GM18508 (cell line): ENCODE results near the gene KPNA5.
A peak's percentile ranks its signal among the peaks of the same experiment; 100 is the strongest.
"Not testable (repeated sequence)": the region's sequence is repeated elsewhere in the genome, so short reads cannot be mapped to it uniquely, and the experiment has no call there.

Experiments used
- ATAC-seq: cut with Tn5 transposase; IDR thresholded peaks from one replicate; pipeline ENCODE4 v1.9.1; 2021; ENCODE audit warnings: moderate number of reproducible peaks; ENCODE audit not compliant: insufficient read depth, unreplicated experiment

The KPNA5 gene

DNA sequence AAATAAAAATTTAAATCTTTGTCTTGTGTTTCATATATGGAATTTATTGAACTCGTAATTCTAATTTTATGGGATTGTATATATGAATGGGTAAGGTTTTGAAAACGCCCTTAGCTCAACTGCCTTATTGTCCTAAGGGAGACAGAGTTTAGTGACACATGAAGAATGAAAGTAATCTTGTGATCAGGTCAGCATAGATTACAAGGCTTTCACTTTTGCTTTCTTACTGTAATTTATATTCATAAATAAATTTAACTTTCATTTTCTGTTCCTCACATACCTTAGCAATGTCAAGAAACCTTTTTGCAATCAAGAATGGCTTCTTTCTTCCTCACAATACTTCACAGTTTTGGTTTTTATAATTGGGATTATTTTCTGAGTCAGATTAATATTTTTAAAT is 14.4 kb downstream of the KPNA5 start:
- ATAC-seq = peak; percentile 97

DNA sequence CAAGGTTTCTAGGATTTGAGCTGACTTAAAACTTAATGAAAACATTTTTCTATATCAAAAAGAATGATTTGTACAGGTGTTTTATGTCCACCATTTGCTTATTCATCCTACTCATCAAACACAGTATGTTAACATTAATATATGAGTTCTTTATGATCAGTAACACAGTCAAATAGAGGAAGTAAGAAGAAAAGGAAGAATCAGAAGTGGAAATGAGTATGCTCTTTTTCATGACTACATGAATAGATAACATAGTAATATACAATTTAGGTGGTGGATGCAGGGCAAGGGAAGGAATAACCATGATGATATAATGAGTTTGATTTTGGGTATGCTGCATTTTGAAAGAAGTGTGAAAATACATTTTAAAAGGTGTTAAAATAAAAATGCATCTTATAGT is 16.5 kb downstream of the KPNA5 start:
- ATAC-seq = peak; percentile 82

DNA sequence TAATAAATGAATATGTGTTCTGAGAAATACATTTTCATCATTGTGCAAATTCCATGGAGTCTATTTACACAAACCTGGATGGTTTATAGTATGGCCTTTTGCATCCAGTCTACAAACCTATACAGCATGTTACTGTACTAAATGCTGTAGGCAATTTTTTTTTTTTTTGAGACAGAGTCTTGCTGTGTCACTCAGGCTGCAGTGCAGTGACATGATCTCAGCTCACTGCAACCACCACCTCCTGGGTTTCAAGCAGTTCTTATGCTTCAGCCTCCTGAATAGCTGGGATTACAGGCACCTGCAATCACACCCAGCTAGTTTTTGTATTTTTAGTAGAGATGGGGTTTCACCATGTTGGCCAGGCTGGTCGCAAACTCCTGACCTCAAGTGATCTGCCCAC is 22.9 kb downstream of the KPNA5 start:
- ATAC-seq = not testable (repeated sequence)

DNA sequence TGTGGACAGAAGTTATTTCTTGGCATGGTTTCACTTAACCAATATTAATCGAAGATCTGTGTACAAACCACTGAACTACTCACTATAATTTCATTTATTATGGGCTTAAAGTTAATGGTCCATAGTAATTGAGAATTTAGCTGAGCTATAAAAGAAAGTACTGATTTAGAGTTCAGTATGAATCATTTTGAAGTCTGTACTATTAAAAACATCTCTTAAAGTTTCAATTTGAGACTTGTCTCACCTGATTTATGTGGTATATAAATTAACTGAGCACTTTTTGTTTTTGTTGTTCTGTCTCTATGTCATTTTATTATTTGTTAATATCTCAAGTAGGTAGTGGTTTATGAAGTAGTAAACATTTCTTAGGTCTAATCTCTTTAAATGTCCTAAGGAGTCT is 24.9 kb downstream of the KPNA5 start:
- ATAC-seq = no peak

DNA sequence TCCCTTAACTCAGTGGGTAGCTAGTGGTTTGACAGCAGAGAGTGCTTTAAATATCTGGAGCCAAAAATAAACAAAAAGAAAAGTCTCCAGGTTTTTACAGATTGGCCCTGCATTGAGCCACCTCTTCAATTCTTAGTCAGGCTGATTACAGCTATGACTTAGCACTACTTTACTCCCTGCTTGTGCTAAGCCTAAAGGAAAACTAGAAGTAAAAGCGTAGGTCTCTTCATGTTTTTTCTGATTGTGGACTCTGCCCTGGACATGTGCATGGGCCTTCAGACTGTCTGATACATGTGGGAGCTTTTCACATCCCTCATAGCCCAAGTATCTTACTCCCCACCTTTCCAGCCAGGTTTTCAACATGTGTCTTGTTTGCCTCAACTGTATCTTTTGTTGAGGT is 33.3 kb downstream of the KPNA5 start:
- ATAC-seq = peak; percentile 47

DNA sequence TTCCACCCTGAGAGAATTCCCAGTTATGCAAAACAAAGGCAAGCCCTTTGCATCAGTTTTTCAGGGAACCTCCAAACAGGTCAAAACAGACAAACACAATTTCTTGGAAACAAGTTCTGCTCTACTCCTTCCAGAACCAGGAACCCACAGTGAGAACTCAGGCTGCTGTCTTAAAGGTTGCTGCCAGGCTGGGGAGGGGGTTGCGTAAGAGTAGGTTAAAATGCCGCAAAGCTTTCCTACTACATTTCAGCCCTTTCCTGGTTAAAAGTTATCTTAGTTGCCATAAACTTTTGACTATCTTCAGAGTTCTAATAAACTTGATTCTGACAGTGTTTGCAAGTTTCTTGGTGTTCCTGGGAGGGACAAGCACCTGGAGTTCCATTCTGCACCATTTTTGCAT is 33.8 kb downstream of the KPNA5 start:
- ATAC-seq = no peak

DNA sequence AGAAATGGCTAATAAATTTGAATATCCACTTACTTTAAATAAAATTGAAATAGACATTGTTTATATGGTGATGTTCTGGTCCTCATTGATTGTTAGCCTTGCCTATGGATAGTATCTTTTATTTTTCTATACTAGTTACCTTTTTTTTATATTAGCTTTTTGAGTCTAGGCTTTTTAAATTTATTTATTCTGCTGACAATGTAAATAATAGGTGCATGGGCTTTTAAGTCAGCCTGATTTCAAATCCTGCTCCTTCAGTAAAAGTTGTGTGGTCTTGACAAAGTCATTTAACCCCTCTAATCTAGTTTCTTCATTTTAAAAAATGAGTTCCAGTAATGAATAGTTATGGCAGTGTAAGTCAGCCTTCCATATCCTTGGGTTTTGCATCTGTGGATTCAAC is 45.9 kb downstream of the KPNA5 start:
- ATAC-seq = no peak

DNA sequence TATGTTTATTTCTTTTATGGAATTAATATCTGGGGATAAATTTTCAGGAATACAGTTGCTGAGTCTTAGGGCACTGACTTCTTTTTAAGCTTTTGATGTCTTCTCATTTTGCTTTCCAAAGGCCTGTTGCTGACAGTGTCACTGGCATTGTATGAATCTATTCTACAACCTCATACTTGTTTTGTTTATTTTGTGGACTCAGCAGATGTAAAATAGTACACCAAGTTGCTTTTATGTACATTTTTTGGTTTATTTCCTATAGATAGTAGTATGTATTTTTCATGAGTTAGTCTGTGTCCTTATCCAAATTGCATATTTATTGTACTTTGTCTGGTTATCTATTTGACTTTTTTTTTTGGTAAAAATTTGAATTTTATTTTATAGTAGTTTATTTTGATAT is 49.5 kb downstream of the KPNA5 start:
- ATAC-seq = no peak

DNA sequence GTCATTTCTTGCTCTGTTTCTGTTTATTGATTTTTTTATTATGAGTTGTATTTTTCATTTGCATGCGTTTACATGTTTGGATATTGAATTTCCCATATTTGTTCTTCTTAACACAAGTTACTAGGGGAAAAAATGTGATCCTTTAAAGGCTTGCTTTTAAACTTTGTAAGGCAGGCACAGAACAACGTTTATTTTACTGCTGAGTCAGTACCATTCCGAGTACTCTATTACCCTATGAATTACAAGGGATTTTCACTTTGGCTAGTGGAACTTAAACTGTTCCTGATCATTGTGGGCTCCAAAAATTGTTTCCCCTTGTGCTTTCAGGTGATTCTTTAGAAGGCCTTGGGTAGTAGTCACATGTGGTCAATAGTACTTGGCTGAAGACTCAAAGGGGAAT is 56.0 kb downstream of the KPNA5 start:
- ATAC-seq = no peak

DNA sequence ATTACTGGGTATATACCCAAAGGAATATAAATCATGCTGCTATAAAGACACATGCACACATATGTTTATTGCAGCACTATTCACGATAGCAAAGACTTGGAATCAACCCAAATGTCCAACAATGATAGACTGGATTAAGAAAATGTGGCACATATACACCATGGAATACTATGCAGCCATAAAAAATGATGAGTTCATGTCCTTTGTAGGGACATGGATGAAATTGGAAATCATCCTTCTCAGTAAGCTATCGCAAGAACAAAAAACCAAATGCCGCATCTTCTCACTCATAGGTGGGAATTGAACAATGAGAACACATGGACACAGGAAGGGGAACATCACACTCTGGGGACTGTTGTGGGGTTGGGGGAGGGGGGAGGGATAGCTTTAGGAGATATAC is 59.5 kb downstream of the KPNA5 start:
- not testable (repeated sequence) for ATAC-seq

DNA sequence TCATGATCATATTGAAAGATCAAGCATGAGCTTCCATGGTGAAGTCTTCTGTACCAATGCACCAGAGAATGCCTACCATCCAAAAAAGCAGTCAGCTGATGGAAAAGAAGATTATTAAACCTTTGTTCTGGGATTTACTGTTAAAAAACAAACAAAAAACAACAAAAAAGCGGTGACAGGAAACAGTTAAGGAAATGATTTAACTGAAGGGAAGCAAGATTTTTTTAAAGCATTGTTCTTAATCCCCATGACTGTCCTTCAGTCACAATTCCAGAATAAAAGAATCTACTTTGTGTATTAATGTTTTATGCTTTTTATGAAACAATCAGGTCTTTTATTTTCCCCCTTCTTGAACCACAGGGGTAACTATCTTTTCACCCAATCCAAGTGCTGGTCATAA is 60.6 kb downstream of the KPNA5 start:
- ATAC-seq = no peak

DNA sequence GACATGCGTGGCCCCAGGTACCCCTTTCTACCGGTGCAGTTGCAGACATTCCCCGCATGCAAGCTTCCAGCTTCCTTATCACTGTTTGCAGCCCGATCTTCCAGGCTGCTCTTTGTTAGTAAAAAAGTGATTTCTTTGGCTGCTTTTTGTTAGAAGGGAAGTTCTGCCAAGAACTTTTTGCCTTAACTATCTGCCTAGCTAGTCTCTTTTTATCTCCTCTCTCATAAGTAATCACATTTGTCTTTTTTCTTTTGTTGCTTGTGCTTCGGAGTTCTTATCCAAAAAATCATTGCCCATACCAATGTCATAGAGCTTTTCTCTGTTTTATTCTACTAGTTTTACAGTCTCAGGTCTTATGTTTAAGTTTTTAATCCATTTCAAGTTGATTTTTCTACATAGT is 64.2 kb downstream of the KPNA5 start:
- no peak for ATAC-seq

DNA sequence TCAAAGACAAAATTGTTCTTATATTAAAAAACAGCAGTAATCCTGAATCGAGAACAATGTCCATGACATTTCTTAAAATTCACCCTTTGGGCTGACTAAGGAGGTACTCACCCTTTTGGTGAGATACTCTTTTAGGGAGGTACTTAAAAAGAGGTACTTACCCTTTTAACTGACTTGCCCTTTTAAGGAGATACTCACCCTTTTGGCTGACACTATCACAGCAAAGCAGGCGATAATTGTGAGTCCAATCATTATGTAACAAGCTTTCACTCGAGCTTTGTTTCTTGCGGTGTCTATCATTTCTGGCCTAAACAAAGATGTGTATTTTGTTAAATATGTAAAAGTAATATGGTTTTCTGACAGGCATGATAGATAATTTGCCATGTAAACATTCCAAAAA is 80.8 kb downstream of the KPNA5 start:
- no peak for ATAC-seq

DNA sequence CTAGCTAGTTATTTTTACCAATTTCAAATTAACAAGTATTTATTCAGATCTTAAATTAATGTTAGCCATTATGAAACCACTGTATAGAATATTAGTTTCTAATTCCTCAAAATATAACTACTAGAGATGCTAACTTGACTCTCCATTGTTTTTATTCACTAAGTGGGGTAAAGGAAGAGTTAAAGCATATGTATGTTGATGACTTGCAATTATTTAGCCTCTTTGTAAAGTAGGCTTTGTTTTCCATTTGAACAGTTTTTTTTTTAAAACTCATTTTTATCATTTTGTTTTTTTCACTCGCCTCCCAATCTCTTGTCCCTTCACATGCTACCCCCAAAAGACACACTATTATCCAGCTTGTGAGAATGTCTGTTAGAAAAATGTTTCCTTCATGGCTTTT is 81.2 kb downstream of the KPNA5 start:
- no peak for ATAC-seq

DNA sequence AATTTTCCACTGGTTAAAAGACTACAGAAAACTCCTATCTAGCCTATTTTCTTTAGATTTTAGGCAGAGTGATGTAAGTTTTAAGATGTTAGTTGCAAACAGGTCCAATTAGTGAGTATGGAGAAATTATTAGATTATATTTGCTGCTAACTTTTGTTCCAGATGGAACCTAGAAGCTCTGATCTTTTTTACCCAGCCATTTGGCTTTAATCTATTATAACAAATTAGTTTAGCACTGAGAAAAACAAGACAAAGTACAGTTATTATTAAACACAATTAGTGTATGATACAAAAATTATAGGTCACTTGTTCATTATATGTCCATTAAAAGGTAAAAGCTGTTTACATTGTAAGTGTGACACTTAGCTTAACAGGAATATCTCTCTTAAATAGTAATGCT is 82.0 kb downstream of the KPNA5 start:
- no peak for ATAC-seq

DNA sequence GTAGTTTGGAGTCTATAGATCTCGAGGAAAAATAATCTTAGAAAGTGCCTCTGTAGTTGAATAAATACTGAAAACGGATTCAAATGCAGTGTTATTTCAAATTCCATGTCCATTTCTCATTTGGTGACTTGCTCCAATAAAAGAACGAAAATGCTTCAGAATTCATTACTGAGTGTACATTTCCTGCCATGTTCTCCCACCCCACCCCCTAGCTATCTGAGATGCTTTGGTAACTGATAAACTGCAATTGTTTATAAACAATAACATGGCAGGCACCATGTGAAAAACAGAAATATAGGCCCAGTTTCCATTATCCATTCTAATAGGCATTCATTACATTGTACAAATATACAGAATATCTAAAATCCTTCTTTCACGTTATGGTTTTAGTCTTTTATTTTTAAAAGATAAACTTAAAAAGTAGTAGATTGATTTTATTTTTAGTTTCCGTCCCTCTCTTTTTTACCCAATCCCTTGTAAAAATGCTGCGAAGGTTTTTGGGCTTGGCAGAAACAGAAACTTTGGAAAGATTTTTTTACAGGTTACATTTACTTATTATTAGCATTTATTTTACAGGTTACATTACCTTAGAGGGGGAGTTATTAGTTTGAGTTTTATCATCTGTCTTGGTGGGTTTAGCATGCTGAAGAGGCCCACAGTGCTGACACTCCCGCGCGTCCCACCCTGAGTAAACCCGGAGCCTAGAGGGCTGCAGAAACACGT is 83.1 kb downstream of the KPNA5 start:
- no peak for ATAC-seq

DNA sequence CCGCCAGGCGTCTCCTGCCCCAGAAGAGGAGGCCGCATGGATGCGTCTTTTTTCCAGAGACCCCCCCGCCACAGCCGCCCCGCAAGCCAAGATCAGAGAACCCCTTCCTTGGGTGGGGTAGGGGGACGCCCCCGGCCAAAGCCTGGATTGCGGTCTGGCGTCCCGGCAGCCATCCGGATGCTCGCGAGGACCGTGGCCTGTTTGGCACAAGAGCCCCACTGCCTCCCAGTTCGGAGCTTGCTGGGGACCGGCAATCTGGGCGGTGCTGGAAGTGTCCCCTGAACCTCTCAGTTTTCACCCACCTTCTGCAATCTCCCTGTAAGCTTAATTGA is 83.6 kb downstream of the KPNA5 start:
- no peak for ATAC-seq

DNA sequence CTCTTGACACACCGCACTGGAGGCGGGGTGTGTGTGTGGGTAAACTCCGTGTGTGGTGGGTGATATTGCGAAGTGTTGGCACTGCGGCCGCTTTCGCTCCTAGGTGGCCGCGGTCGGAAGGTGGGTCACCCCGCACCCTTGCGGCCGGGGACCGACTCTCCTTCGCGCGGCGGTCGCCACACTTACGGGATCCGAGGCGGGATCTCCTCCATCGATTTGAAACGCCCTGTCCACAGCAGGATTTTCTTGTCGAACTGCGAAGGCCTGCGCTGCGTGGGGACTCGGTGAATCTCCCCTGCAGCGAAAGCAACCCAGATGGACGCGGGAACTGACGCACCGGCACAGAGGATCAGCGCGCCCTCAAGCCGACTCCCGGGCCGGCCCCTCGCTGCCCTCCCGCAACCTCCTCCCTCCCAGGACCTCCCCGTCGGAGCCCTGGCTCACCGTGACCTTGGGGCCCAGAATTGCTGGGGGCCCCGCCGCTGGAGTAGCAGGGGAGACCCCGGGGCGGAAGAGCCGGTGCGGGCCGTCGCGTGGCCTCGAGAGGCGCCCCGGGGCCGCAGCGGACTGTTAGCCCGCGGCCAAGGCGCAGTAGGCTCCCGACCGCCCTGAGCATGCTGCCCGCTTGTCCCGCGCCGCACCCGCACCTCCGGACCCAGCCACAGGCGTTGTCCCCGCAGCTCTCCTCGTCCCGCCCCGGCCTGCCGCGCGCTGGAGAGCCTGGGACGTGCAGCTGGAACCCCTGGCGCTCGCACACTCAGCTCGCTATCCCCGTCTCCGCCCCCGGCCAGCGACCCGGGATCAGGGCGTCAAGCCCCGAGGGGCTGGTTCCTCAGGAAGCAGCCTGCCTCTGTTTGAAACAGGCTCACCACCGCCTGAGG is 84.2 kb downstream of the KPNA5 start, which contains the start of gene FAM162B:
Gene FAM162B (minus strand): TSS at position 759 of the 881 bp plus-strand sequence. CDS start 143 bp downstream, at position 616.
- ATAC-seq = no peak

DNA sequence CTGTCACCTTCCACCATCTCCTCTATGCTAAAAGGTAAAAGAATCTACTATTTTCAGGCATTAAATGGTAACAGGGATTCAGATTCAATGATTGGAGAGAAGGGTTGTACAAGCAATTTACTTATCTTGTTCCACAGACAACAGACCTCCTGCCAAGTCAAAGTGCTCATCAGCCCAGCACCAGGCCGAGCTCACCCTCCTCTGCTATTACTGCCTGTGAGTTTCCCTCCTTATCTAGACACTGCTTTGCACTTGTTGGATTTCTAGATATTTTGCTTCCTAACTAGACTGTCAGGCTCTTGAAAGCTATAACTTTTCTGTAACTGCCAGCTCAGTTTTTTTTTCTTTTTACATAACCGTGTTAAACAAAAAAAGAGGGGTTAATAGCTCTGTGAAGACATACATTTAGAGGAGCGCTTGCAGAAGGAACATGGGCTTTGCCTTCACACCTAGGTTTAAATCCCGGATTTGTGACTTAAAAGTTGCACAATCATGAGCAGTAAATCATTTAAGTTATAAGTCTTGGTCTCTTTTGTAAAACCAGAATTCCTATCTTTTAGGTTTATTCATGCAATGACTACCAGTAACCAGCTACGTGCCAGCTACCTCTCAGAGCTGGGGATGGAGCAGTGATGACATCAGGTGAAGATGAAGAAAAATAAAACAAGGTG is 85.6 kb downstream of the KPNA5 start:
- no peak for ATAC-seq

DNA sequence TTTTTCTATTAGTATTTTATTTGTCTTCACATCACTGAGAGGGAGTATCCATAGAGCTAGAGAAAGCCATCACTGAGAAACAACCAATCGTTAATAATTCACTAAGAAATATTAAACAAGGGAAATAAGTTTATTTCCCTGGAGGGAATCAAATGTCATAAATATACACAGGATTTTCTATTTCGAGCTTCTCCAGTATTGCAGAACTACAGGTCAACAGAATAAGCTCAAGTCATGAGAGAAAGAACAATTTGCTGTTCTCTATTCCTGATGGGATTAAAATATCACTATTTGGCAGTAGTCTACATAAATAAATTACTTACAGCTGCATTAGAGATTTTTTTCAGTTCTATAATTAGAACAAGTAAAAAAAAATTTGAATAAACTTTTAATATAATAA is 86.7 kb downstream of the KPNA5 start:
- ATAC-seq = no peak

DNA sequence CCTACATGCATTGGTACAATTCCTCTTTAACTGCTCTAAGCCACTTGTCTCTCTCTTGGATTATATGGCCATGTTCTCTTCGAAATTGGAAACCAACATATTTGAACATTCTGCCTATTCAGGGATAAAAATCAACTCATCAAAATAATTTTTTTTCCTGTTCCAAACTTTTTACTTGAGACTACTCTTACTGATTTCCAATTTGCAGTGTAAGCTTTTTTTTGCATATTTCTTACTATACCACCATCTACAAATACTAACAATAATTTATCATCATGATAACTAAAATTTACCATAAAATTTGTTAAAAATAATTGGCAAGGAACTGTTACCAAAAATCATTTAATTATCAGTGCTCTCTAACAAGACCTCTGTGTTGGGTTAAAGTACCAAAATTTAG is 91.4 kb downstream of the KPNA5 start:
- ATAC-seq = no peak
